Measurements from ENCODE around the gene ALG2. TPM values are rescaled to one million over a fixed set of nuclear protein-coding genes. Genes with fewer than 3 reads are reported as not detected.

ALG2 gene, protein sequence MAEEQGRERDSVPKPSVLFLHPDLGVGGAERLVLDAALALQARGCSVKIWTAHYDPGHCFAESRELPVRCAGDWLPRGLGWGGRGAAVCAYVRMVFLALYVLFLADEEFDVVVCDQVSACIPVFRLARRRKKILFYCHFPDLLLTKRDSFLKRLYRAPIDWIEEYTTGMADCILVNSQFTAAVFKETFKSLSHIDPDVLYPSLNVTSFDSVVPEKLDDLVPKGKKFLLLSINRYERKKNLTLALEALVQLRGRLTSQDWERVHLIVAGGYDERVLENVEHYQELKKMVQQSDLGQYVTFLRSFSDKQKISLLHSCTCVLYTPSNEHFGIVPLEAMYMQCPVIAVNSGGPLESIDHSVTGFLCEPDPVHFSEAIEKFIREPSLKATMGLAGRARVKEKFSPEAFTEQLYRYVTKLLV
- total RNA-seq: 53.1 and 56.3 TPM in 2 replicates

DNA sequence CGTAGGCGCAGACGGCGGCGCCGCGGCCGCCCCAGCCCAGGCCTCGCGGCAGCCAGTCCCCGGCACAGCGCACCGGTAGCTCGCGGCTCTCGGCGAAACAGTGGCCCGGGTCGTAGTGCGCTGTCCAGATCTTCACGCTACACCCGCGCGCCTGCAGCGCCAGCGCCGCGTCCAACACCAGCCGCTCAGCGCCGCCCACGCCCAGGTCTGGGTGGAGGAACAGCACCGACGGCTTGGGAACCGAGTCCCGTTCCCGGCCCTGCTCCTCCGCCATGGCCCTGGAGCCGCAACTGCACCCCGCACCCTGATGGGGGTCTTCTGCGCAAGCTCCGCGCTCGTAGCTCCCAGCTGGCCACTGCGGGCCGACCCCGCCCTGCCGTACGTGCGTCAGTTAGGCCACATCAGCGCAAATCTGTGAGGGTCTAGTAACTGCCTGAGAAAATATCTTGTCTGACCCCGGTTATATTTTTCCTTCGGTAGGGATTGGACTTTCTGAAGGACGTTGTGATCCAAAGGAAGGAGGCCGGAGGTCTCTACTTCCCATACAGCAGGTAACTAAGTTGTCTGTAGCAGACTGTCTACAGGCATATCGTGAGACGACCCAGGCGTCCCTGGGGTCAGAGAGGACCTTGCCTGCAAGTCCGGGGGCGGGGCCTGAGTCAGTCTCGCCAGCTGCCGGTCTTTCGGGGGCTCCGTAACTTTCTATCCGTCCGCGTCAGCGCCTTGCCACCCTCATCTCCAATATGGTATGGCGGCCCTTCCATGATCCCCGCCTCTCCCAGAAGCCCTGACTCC lies at the start of gene ALG2, which contains the start of gene SEC61B:
Gene ALG2, minus strand, starts transcription at position 322 of the 795 bp plus-strand sequence. Its CDS starts 48 bp downstream, at position 274.
Gene SEC61B, plus strand, starts transcription at position 662 of the 795 bp plus-strand sequence. Its CDS starts 82 bp downstream, at position 744.

Small RNA genes lying within 50 kb of the gene (small RNA-seq; reads per million reads assigned to genes)
- not detected for gene RN7SL794P

Other genes starting within 250 kb of the ALG2 start
- 10.4 and 15.4 TPM in 2 replicates for gene TGFBR1, start 116.8 kb downstream of the ALG2 start, total RNA-seq
- 106 and 132 TPM in 2 replicates for gene SEC61B, start 340 bp upstream of the ALG2 start, total RNA-seq

All from thoracic aorta endothelial cell (primary cell).